SU-DHL-6 (cell line): ENCODE measurements around the gene SNUPN.

Source experiments
- H2AFZ ChIP-seq: fragments of 200-600 bp; sonication (generic); 2 replicates; pipeline ENCODE4 v1.6.1; 2014; ENCODE audit warnings: low read depth, mild to moderate bottlenecking, moderate library complexity, mixed read lengths, antibody characterized with exemption, low read length; ENCODE audit not compliant: severe bottlenecking
- H3F3A ChIP-seq: fragments of 200-600 bp; shearing (Covaris generic); 2 replicates; pipeline ENCODE4 v1.6.0; 2016; ENCODE audit warnings: antibody characterized with exemption, mild to moderate bottlenecking; ENCODE audit not compliant: insufficient read depth
- H3K27ac ChIP-seq: fragments of 200-600 bp; sonication (generic); 2 replicates; pipeline ENCODE4 v1.5.1; 2016; ENCODE audit warnings: low read depth, mild to moderate bottlenecking, low read length, moderate library complexity, mixed read lengths
- H3K27me3 ChIP-seq: fragments of 200-600 bp; sonication (generic), shearing (Covaris generic); 2 replicates; pipeline ENCODE4 v1.6.0; 2014; ENCODE audit warnings: mild to moderate bottlenecking, low read length
- H3K36me3 ChIP-seq: fragments of 200-600 bp; sonication (generic); 2 replicates; pipeline ENCODE4 v1.6.1; 2014; ENCODE audit warnings: mild to moderate bottlenecking, low read length, mixed read lengths
- H3K4me2 ChIP-seq: fragments of 300-600, 200-600 bp; shearing (Covaris generic), sonication (generic); 2 replicates; pipeline ENCODE4 v1.6.0; 2014; ENCODE audit warnings: low read length, low read depth, mild to moderate bottlenecking; ENCODE audit not compliant: poor library complexity, severe bottlenecking
- H3K4me3 ChIP-seq: fragments of 200-600 bp; sonication (generic); 2 replicates; pipeline ENCODE4 v1.5.1; 2014; ENCODE audit warnings: antibody characterized with exemption, low read length, mild to moderate bottlenecking, mixed read lengths; ENCODE audit not compliant: insufficient read depth, poor library complexity, severe bottlenecking
- H3K79me2 ChIP-seq: fragments of 200-600 bp; sonication (generic); 2 replicates; pipeline ENCODE4 v1.6.1; 2014; ENCODE audit warnings: mild to moderate bottlenecking, low read length, moderate library complexity; ENCODE audit not compliant: insufficient read depth
- H3K9ac ChIP-seq: fragments of 200-600 bp; sonication (generic); 2 replicates; pipeline ENCODE4 v1.7.0; 2014; ENCODE audit warnings: mild to moderate bottlenecking, low read length
- H3K9me2 ChIP-seq: fragments of 200-600 bp; sonication (generic); replicated peaks from 2 replicates; pipeline ENCODE4 v1.6.1; 2014; ENCODE audit warnings: low read length; ENCODE audit not compliant: insufficient read depth
- H3K9me3 ChIP-seq: fragments of 200-600 bp; sonication (generic); 2 replicates; pipeline ENCODE4 v1.6.1; 2014; ENCODE audit warnings: low read length, mixed read lengths; ENCODE audit not compliant: insufficient read depth
- H4K20me1 ChIP-seq: fragments of 200-600 bp; sonication (generic); 2 replicates; pipeline ENCODE4 v1.6.1; 2014; ENCODE audit warnings: low read depth, mild to moderate bottlenecking, antibody characterized with exemption, low read length, moderate library complexity, mixed read lengths
- EZH2phosphoT487 ChIP-seq: fragments of 200-600 bp; sonication (generic), shearing (Covaris generic); conservative IDR thresholded peaks from 2 replicates; pipeline ENCODE4 v1.6.1; 2018; ENCODE audit warnings: mild to moderate bottlenecking, antibody characterized with exemption, low read length, moderate library complexity, mixed read lengths
- TF ChIP-seq, protein P1 (sequence below): fragments of 200-600 bp; sonication (generic); IDR thresholded peaks from one replicate; pipeline ENCODE4 v1.5.1; 2017; ENCODE audit warnings: antibody characterized with exemption, mild to moderate bottlenecking, low read length, moderate library complexity; ENCODE audit not compliant: insufficient read depth, poor library complexity, severe bottlenecking

SNUPN gene

GRCh38 chr15:75599401-75599800 lies 26.1 kb downstream of the SNUPN start:
- H3K9me2 ChIP-seq = no peaks in the 10 kb centered on the region
- no peaks in the 10 kb centered on the region for H3F3A ChIP-seq
- no peak overlapping the region for H2AFZ ChIP-seq
- H3K27me3 ChIP-seq = no peaks in the 10 kb centered on the region
- peaks cover 4% of the 10 kb centered on the region; the same call in 1 of the 2 replicates for H3K36me3 ChIP-seq
- H3K9me3 ChIP-seq = no peaks in the 10 kb centered on the region
- H3K79me2 ChIP-seq = no peaks in the 10 kb centered on the region
- TF ChIP-seq EZH2phosphoT487 = no peak
- TF ChIP-seq, protein P1, sequence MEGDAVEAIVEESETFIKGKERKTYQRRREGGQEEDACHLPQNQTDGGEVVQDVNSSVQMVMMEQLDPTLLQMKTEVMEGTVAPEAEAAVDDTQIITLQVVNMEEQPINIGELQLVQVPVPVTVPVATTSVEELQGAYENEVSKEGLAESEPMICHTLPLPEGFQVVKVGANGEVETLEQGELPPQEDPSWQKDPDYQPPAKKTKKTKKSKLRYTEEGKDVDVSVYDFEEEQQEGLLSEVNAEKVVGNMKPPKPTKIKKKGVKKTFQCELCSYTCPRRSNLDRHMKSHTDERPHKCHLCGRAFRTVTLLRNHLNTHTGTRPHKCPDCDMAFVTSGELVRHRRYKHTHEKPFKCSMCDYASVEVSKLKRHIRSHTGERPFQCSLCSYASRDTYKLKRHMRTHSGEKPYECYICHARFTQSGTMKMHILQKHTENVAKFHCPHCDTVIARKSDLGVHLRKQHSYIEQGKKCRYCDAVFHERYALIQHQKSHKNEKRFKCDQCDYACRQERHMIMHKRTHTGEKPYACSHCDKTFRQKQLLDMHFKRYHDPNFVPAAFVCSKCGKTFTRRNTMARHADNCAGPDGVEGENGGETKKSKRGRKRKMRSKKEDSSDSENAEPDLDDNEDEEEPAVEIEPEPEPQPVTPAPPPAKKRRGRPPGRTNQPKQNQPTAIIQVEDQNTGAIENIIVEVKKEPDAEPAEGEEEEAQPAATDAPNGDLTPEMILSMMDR = no peak
- no peak overlapping the region for H3K4me3 ChIP-seq
- no peak overlapping the region for H3K27ac ChIP-seq
- H3K4me2 ChIP-seq = no peak overlapping the region
- H4K20me1 ChIP-seq = no peaks in the 10 kb centered on the region
- H3K9ac ChIP-seq = no peak overlapping the region

- Histone ChIP-seq H3K9me3 (no peaks in the 10 kb centered on the region), H4K20me1 (no peaks in the 10 kb centered on the region), H3K27ac (no peak overlapping the region), H3K27me3 (no peaks in the 10 kb centered on the region), H3K9me2 (no peaks in the 10 kb centered on the region), H3K36me3 (peaks cover 4% of the 10 kb centered on the region; the same call in 1 of the 2 replicates), H3F3A (no peaks in the 10 kb centered on the region), H3K79me2 (no peaks in the 10 kb centered on the region), H3K4me2 (no peak overlapping the region), H3K4me3 (no peak overlapping the region), H2AFZ (no peak overlapping the region), H3K9ac (no peak overlapping the region)
- TF ChIP-seq, protein P1 = no peak
- TF ChIP-seq EZH2phosphoT487 = no peak
These were observed 27.2 kb downstream of the SNUPN start for GRCh38 chr15:75598361-75598760.

GRCh38 chr15:75597667-75598341 lies 27.7 kb downstream of the SNUPN start:
- Histone ChIP-seq H3K9ac (no peak overlapping the region), H3K9me3 (no peaks in the 10 kb centered on the region), H3K4me3 (no peak overlapping the region), H3K36me3 (peaks cover 4% of the 10 kb centered on the region; the same call in 1 of the 2 replicates), H3K79me2 (no peaks in the 10 kb centered on the region), H4K20me1 (no peaks in the 10 kb centered on the region), H3K27ac (no peak overlapping the region), H3K9me2 (no peaks in the 10 kb centered on the region), H3K4me2 (no peak overlapping the region), H3K27me3 (no peaks in the 10 kb centered on the region), H2AFZ (no peak overlapping the region), H3F3A (no peaks in the 10 kb centered on the region)
- TF ChIP-seq EZH2phosphoT487 = no peak
- TF ChIP-seq, protein P1 = no peak
